ENCODE measurements around the gene TTI1.

The TTI1 gene

GRCh38 chr20:37947943-37948342, 85.3 kb downstream of the TTI1 start:
- ATAC-seq, result no peak
- no peak for TF ChIP-seq TOX (CRISPR knock-in tag; IDR thresholded peaks at IDR 0.05; ENCODE audit: borderline replicate concordance)
- no peak for TF ChIP-seq ZNF8 (CRISPR knock-in tag; IDR thresholded peaks at IDR 0.05)
- TF ChIP-seq ARNTL (CRISPR knock-in tag; IDR thresholded peaks at IDR 0.05; ENCODE audit: borderline replicate concordance, low read depth), result no peak
- no peak for TF ChIP-seq POU6F1 (CRISPR knock-in tag; IDR thresholded peaks at IDR 0.05; ENCODE audit: borderline replicate concordance, low read depth)
- TF ChIP-seq ESRRG (CRISPR knock-in tag; IDR thresholded peaks at IDR 0.05), result no peak
- TF ChIP-seq BACH2 (CRISPR knock-in tag; IDR thresholded peaks at IDR 0.05; ENCODE audit: borderline replicate concordance), result no peak
- no peak for TF ChIP-seq TCF4 (CRISPR knock-in tag; IDR thresholded peaks at IDR 0.05; ENCODE audit: borderline replicate concordance)
- no peak for TF ChIP-seq RARB (CRISPR knock-in tag; IDR thresholded peaks at IDR 0.05)
- no peak for TF ChIP-seq CSDC2 (CRISPR knock-in tag; IDR thresholded peaks at IDR 0.05)
- TF ChIP-seq CREB5 (CRISPR knock-in tag; IDR thresholded peaks at IDR 0.05; ENCODE audit: low read depth), result no peak
- TF ChIP-seq ZNF70 (CRISPR knock-in tag; IDR thresholded peaks at IDR 0.05), result no peak
- TF ChIP-seq, protein P1, sequence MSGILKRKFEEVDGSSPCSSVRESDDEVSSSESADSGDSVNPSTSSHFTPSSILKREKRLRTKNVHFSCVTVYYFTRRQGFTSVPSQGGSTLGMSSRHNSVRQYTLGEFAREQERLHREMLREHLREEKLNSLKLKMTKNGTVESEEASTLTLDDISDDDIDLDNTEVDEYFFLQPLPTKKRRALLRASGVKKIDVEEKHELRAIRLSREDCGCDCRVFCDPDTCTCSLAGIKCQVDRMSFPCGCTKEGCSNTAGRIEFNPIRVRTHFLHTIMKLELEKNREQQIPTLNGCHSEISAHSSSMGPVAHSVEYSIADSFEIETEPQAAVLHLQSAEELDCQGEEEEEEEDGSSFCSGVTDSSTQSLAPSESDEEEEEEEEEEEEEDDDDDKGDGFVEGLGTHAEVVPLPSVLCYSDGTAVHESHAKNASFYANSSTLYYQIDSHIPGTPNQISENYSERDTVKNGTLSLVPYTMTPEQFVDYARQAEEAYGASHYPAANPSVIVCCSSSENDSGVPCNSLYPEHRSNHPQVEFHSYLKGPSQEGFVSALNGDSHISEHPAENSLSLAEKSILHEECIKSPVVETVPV (CRISPR knock-in tag; IDR thresholded peaks at IDR 0.05), result no peak
- no peak for TF ChIP-seq OSR1 (CRISPR knock-in tag; IDR thresholded peaks at IDR 0.05)
- TF ChIP-seq SNAI2 (CRISPR knock-in tag; IDR thresholded peaks at IDR 0.05), result no peak
- TF ChIP-seq, protein P2, sequence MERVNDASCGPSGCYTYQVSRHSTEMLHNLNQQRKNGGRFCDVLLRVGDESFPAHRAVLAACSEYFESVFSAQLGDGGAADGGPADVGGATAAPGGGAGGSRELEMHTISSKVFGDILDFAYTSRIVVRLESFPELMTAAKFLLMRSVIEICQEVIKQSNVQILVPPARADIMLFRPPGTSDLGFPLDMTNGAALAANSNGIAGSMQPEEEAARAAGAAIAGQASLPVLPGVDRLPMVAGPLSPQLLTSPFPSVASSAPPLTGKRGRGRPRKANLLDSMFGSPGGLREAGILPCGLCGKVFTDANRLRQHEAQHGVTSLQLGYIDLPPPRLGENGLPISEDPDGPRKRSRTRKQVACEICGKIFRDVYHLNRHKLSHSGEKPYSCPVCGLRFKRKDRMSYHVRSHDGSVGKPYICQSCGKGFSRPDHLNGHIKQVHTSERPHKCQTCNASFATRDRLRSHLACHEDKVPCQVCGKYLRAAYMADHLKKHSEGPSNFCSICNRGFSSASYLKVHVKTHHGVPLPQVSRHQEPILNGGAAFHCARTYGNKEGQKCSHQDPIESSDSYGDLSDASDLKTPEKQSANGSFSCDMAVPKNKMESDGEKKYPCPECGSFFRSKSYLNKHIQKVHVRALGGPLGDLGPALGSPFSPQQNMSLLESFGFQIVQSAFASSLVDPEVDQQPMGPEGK (CRISPR knock-in tag; IDR thresholded peaks at IDR 0.05; ENCODE audit: borderline replicate concordance), result no peak
- no peak for TF ChIP-seq ISL1 (CRISPR knock-in tag; IDR thresholded peaks at IDR 0.05)
- TF ChIP-seq ZNF565 (CRISPR knock-in tag; conservative IDR thresholded peaks at IDR 0.05; ENCODE audit: low read depth), result no peak

GRCh38 chr20:37946946-37947345, 86.3 kb downstream of the TTI1 start:
- TF ChIP-seq ZFP3 (CRISPR knock-in tag; IDR thresholded peaks at IDR 0.05) (no peak), ZFP30 (CRISPR knock-in tag; IDR thresholded peaks at IDR 0.05) (no peak), TOX (CRISPR knock-in tag; IDR thresholded peaks at IDR 0.05; ENCODE audit: borderline replicate concordance) (no peak), CREB5 (CRISPR knock-in tag; IDR thresholded peaks at IDR 0.05; ENCODE audit: low read depth) (no peak), RARB (CRISPR knock-in tag; IDR thresholded peaks at IDR 0.05) (no peak), CSDC2 (CRISPR knock-in tag; IDR thresholded peaks at IDR 0.05) (no peak), ZC3H10 (CRISPR knock-in tag; IDR thresholded peaks at IDR 0.05) (no peak), BACH2 (CRISPR knock-in tag; IDR thresholded peaks at IDR 0.05; ENCODE audit: borderline replicate concordance) (no peak), OSR1 (CRISPR knock-in tag; IDR thresholded peaks at IDR 0.05) (no peak), ISL1 (CRISPR knock-in tag; IDR thresholded peaks at IDR 0.05) (no peak), ZNF70 (CRISPR knock-in tag; IDR thresholded peaks at IDR 0.05) (no peak), TCF4 (CRISPR knock-in tag; IDR thresholded peaks at IDR 0.05; ENCODE audit: borderline replicate concordance) (no peak), ARNTL (CRISPR knock-in tag; IDR thresholded peaks at IDR 0.05; ENCODE audit: borderline replicate concordance, low read depth) (no peak), PPARA (CRISPR knock-in tag; IDR thresholded peaks at IDR 0.05; ENCODE audit: borderline replicate concordance) (no peak), TSHZ2 (CRISPR knock-in tag; IDR thresholded peaks at IDR 0.05) (no peak), ZNF565 (CRISPR knock-in tag; conservative IDR thresholded peaks at IDR 0.05; ENCODE audit: low read depth) (no peak), GLIS3 (CRISPR knock-in tag; IDR thresholded peaks at IDR 0.05) (no peak)
- TF ChIP-seq, protein P1 (CRISPR knock-in tag; IDR thresholded peaks at IDR 0.05), result no peak
- TF ChIP-seq, protein P2 (CRISPR knock-in tag; IDR thresholded peaks at IDR 0.05; ENCODE audit: borderline replicate concordance), result no peak
- no peak for ATAC-seq
